Activated CD8-positive, alpha-beta memory T cell treated with anti-CD3 and anti-CD28 coated beads, Interleukin-2, amount 50 U/mL, for 1 hour (primary cell): Measurements from ENCODE around the gene PIK3CB.
A peak's percentile ranks its signal among the peaks of the same experiment; 100 is the strongest.
"Not testable (repeated sequence)": the region's sequence is repeated elsewhere in the genome, so short reads cannot be mapped to it uniquely, and the experiment has no call there.

Experiments
- DNase-seq: peaks from one replicate; pipeline ENCODE4 v3.0.0-alpha.2; 2020; ENCODE audit errors: extremely low read depth

The PIK3CB gene

DNA sequence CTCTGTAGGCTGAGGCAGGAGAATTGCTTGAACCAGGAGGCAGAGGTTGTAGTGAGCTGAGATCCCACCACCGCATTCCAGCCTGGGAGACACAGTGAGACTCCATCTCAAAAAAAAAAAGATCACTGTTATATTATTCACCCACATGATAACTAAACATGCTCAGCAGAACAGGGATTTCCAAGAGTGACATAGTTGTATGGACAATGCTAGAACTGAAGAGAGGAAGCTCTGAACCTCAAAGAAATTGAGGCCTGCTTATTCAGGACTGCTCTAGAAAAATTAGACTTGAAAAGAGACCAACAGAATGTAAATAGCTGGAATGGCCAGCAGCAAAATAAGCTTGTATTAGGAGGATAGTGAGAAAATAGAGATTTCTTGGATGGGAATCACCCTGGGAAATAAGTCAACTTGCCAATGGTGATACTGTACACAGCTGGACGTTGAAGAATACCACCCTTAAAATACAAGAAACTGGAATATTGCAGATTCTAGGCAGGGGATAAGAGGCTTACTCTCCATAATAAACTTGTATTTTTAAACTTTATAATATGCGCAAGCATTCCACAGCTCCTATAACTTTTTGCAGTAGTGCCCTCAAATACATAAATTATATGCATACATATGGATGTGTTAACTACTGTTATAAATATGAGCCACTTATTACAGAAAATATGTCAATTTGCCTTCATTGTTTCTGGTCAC is 28.2 kb downstream of the PIK3CB start:
- no peak for DNase-seq

DNA sequence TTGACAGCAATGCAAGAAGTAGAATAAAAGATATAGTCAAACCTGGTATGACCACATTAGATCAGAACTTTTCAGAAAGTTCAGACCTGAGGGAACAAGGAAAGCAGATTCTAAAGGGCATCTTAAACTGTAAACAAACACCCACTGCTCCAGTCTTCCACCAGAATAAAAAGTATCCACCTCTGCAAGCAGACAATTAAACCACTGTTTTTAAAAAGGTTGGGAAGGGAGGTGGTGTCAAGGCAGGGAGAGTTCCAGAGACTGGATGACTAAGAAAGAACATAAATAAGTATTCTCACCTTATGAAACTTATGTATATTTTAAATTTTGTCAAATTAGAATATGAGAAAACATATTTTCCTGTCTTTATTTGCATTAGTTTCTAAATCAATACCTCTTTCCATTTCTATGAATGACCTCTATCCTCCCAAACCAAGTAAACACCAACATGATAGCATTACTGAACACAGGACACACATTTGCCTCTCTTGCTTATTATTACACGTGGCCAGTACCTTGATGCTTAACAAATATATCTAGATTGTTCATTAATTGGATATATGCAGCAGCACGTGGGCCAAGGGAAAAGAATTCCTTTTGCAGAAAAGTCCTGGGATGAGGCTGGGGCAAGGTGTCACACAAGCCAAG is 31.6 kb downstream of the PIK3CB start:
- DNase-seq = no peak

DNA sequence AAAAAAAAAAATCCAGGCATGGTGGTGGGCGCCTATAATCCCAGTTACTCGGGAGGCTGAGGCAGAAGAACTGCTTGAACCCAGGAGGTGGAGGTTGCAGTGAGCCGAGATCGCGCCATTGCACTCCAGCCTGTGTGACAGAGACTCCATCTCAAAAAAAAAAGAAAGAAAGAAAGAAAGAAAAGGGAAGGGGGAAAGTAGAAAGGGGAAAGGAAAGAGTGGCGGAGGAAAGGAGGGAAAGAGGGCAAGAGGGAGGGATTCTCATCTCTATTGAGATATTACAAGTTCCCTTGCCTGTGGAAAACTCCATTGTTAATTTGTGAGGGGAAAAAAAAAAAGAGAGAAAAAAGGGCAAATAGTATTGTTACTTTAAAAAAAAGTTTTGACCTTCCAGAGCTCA is 32.5 kb downstream of the PIK3CB start:
- not testable (repeated sequence) for DNase-seq

DNA sequence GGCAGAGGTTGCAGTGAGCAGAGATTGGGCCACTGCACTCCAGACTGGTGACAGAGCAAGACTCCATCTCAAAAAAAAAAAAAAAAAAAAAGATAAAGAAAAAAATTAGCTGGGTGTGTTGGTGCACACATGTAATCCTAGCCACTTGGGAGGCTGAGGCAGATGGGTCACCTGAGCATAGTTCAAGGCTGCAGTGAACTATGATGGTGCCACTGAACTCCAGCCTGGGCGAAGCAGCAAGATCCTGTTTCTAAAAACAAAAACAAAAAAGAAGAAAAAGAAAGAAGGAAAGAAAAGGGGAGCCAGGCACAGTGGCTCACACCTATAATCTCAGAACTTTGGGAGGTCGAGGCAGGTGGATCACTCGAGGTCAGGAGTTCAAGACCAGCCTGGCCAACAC is 32.9 kb downstream of the PIK3CB start:
- DNase-seq = no peak

DNA sequence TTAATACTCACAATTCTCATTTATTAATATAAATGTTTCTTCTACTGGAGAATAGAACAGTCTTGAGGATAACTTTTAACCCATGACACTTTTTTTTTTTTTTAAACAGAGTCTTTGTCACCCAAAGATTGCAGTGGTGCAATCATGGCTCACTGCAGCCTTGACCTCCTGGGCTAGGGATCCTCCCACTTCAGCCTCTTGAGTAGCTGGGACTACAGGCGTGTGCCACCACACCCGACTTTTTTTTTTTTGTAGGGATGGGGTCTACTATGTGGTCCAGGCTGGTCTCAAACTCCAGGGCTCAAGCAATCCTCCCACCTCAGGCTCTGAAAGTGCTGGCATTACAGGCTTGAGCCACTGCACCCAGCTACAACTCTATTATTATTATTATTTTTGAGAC is 34.5 kb downstream of the PIK3CB start:
- DNase-seq = no peak

DNA sequence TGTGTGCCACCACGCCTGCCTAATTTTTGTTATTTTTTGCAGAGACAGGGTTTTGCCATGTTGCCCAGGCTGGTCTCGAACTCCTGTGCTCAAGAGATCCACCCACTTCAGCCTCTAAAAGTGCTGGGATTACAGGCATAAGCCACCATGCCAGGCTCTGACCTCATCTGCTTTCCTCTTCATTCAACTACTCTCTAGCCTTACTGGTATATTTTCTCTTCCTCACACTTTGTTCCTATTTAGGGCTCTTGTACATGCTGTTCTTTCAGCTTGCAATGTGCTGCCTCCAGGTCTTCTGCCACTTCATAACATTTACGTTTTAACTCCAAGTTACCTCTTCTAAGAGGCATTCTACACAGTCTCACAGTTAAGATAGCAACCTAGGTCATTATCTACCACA is 34.9 kb downstream of the PIK3CB start:
- no peak for DNase-seq

DNA sequence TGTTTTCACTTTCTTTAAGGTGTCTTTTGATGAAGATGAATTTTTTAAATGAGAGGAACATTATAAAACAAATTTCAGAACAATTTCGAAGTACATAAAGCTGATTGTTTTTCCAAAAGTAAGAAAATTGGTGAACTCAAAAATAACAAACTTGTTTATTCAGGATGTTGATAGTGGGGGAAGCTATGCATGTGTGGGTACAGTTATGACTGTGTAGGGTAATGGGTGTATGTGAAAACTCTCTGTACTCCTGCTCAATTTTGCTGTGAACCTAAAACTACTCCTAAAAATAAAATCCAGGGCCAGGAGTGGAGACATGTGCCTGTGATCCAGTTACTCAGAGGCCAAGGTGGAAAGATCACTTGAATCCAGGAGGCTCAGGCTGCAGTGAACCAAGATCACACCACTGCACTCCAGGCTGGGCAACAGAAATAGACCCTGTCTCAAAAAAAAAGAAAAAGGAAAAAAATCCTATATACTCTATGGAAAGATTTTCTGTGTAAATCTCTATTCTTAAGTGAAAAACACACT is 37.2 kb downstream of the PIK3CB start:
- no peak for DNase-seq

DNA sequence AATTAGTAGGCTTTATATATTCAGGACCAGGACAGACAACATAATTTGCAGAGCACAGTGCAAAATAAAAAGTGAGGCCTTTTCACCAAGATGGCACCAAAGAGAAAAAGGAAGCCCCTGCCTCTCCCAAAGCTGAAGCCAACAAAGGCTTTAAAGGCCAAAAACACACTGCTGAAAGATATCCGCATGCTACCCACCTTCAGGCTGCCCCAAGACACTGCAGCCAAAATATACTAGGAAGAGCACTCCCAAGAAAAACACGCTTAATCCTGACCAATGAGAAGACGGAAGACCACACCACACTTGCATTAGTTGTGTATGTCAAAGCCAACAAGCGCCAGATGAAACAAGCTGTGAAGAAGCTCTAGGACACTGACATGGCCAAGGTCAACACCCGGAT is 38.0 kb downstream of the PIK3CB start:
- DNase-seq = no peak

DNA sequence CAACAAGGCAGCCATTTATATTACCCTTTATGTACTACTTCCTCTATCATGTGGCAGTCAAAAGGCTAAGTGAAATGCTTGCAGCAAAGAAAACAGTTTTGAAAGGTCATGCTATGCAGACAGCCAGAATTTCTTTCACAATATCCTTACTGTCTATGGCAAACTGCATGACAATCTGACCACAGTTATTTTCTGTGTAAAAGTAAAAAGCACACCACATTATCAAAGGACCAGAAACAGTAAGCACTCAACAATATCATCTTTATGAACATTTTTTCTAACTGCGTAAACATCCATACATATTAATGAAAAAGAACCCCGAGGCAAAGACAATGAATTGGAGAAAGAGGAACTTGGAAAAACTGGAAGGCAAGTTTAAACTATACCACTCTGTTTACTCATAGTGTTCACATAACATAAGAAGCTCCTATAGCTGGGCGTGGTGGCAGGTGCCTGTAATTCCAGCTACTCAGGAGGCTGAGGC is 47.9 kb downstream of the PIK3CB start:
- DNase-seq = no peak

DNA sequence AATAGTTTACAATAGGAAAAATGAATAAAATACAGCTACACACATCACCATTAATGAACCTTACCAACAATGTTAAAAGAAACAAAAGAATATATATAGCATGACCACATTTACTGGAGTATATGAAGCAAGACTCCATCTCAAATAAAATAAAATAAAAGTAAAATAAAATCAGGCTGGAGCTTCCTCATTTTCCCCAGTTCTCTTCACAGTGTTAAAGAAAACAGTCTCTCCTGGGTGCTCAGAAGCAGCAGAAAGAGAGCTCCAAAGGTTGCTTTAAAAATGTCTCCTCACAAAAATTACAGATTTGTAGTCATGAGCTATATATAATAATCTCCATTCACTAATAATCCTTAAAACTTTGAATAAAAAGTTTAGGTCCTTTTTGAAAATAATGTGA is 48.8 kb downstream of the PIK3CB start:
- no peak for DNase-seq

DNA sequence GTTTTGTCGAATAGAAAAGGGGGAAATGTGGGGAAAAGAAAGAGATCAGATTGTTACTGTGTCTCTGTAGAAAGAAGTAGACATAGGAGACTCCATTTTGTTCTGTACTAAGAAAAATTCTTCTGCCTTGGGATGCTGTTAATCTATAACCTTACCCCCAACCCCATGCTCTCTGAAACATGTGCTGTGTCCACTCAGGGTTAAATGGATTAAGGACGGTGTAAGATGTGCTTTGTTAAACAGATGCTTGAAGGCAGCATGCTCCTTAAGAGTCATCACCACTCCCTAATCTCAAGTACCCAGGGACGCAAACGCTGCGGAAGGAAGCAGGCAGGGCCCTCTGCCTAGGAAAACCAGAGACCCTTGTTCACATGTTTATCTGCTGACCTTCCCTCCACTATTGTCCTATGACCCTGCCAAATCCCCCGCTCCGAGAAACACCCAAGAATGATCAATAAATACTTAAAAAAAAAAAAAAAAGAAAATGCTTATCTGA is 49.3 kb downstream of the PIK3CB start:
- DNase-seq = not testable (repeated sequence)

DNA sequence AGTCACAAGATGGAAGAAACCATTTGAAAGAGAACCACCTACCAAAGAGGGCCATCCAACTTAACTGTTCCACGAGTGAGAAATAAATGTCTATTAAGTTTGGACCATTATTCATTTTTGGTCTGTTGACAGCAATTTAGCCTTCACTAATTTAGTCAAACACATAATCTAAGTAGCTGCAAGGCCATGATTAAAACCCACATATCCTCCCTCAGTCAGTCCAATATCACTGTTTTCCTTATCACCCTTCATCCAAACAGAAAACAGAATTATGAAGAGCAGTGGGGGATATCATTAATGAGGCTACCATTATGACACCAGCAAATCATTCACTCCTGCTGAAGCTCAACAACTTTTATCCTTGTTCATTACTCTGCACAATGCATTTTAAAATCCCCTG is 52.0 kb downstream of the PIK3CB start:
- no peak for DNase-seq

DNA sequence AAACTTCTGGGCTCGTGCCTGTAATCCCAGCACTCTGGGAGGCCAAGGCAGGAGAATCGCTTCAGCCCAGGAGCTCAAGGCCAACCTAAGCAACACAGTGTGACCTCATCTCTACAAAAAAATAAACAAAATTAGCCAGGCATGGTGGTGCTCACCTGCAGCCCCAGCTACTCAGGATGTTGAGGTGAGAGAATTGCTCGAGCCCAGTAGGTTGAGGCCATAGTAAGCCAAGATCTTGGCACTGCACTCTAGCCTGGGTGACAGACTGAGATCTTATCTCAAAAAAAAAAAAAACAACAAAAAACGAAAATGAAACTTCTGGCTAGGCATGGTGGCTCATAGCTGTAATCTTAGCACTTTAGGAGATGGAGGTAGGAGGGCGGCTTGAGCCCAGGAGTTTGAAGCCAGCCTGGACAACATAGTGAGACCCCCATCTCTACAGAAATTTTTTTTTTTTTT is 53.7 kb downstream of the PIK3CB start:
- DNase-seq = peak; percentile 22

DNA sequence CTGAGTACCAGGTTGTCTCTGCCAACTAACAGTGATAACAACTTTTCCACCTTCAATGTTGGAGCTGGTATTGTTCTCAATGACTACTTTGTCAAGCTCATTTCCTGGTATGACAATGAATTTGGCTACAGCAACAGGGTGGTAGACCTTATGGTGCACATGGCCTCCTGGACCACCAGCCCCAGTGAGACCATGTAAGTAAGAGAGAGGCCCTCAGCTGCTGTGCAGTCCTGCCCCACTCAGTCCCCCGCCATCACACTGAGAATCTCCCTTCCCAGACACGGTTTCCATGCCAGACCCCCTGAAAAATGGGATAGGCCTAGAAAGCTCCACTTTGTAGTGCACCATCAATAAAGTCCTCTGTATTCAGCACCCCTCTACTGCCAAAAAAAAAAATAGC is 56.1 kb downstream of the PIK3CB start:
- no peak for DNase-seq

DNA sequence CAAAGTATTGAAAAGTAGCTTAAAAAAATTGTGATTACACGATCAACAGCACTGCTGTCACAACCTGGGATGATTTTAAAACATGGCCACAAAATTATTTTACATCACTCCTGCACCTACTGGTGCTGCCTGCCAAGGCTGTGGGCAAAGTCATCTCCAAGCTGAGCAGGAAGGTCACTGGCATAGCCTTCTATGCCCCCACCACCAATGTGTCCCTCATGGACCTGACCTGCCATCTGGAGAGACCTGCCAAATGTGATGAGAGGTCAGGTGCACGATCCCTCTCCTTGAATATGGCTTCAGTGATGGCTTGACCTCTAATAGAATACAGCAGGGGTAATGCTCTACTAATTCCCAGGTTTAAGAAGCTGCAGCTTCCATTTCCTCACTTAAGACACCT is 57.8 kb downstream of the PIK3CB start:
- DNase-seq = no peak

DNA sequence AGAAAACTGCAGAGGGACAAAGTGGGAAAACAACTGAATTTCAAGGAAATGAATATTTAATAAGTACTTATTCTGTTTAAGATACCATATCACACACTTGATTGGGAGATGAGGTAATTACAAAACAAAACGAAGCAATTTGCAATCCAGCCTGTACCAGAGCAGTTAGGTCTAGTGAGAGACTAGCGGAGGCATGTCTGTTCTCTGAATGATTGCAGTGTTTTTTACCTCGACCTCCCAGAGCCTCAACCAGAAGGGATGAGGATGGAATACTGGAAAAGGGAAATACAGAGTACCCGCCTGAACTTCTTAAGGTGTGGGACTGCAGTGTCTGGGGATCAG is 59.5 kb downstream of the PIK3CB start:
- no peak for DNase-seq

DNA sequence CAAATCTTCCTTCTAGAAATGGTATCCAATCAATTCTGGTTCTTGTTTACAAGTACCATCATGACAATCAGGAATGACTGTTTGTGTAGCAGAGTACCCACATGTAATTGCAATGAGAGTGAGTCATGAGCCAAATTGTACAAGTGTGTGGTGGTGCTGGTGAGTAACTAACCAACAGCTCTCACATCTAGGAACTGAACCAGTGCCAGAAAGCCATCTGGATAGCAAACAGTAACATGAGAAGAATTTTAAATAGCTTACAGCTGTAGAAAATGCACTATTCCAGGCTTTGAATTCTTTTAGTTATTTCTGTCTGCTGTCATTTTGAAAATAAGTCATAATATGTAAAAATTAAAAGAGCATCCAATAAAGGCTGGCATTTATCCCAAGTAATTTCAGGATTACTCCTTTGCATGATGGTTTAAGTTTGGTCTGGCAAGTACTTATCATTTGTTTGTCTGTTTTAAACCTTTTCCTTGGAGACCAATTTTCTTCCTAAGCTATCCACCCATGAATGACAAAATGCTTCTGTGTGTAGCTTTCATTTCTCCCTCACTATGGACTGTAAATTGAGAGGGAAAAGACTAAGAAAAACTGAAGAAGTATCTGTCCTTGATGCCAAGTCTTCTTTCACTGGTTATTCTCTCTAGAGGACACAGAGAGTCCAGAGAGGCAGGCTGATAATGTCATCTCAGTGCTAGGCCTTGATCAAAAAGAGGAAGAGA is 60.0 kb downstream of the PIK3CB start:
- no peak for DNase-seq

DNA sequence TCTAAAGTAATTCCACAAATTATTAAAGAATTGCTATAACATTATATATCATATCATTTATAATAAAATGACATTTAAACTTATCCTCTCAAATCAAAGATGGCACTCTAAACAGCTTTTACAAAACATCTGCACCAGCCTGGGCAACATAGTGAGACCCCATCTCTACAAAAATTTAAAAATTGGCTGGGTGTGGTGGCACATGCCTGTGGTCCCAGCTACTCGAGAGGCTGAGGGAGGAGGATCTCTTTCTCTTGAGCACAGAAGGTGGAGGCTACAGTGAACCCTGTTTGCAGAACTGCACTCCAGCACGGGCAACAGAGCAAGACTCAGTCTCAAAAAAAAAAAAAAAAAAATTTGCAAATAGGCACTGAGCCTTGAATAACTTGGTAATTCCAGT is 63.1 kb downstream of the PIK3CB start:
- no peak for DNase-seq

DNA sequence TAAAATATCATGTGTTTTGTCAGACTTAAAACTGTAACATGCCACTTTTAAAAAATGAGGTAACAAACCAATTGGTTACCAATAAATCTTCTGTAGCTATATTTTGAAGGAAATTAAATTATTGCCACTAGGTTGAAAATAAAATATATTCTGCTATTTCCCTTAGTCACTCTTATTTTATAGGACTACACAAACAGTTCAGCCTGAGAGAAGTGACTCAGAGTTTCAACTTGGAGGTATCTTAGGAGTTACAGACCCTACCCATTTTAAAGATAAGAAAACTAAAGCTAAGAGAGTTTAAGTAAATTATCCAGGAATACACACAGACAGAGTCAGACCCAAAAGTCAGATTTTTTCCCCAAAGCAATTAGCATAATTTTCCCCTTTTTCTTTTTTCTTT is 65.1 kb downstream of the PIK3CB start:
- DNase-seq = no peak

DNA sequence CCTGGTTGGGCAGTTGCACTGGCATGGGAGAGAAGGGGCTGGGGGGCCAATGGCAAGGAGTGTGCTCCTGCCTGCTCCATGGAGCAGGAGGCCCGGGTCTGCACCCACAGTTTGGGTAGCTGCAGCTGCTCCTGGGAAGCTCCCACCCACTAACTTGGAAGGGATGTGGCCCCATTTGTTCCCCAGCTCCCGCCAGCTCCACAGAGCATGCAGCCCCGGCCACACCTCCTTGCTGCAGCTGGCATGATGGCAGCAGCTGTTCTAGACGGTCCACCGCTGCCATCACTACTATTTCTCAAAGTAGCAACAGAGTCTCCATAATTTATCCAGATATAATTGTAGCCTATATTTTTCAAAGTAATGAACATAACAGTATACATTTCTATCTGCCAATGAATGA is 65.8 kb downstream of the PIK3CB start:
- DNase-seq = no peak

DNA sequence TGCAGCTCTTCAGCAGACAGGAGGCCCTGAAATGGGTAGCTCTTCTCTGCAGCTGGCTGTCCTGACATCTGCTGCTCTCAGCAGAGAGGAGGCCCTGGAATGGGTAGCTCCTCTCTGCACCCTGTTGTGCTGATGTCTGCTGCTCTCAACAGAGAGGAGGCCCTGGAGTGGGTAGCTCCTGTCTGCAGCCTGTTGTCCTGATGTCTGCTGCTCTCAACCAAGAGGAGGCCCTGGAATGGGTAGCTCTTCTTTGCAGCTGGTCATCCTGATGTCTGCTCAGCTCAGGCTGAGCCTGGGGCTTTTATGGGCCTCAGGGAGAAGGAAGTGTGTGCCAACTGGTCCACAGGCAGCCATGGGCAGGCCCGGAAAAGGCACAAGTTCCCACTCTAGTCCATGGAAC is 66.6 kb downstream of the PIK3CB start:
- DNase-seq = no peak

DNA sequence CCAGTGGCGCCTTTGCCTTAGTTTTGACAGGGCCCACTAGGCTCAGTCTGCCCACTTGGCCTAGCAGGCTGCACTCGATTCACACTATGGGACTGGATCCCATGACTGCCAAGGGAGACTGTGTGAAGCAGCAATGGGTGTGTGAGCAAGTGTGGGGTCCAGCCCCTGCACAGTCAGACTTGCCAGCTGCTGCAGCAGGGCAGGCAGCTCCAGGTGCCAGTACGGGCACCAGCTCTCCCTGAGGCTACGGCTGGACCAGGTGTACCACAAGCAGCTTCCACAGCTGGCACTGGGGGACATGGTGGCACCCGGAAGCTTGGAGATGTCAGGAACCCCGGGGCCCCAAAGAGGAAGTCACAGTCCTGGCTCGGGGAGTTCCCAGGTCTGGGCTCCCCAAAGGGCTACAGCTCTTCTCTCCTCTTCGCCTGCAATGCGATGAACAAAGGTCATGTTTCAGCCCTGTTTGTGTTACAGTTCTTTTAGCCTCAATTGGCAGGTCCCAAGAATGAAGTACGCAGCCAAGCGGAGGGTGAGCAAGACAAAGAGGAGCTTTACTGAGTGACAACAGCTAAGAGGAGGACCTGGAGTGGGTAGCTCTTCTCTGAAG is 67.1 kb downstream of the PIK3CB start:
- no peak for DNase-seq
